ENCODE data around the gene RAB17. TPM values are rescaled to one million over a fixed set of nuclear protein-coding genes. Genes with fewer than 3 reads are reported as not detected.
A peak's percentile ranks its signal among the peaks of the same experiment; 100 is the strongest.

RAB17 gene
- total RNA-seq, 1 donor from 2014 or later: 0.41 TPM

GRCh38 chr2:237567276-237568029 lies 23.1 kb downstream of the RAB17 start:
- no peak for DNase-seq (ENCODE audit: low spot score in 2 of 2)
- no peak for FAIRE-seq

- DNase-seq (ENCODE audit: low spot score in 2 of 2): no peak
Observed at GRCh38 chr2:237566401-237567235, 23.9 kb downstream of the RAB17 start, which contains the start of gene PRLH. PRLH (plus strand) TSS chr2:237566574; CDS start chr2:237566574, 0 bp downstream.

GRCh38 chr2:237565974-237566373 lies 24.6 kb downstream of the RAB17 start:
- DNase-seq (ENCODE audit: low spot score in 2 of 2) (no peak), FAIRE-seq (peak; percentile 21)

More at GRCh38 chr2:237566401-237567235, 23.9 kb downstream of the RAB17 start, which contains the start of gene PRLH:
- no peak for FAIRE-seq

- no peak for FAIRE-seq
- no peak for DNase-seq (ENCODE audit: low spot score in 2 of 2)
Observed at GRCh38 chr2:237564526-237565131, 25.9 kb downstream of the RAB17 start.

- FAIRE-seq (no peak), DNase-seq (ENCODE audit: low spot score in 2 of 2) (no peak)
Observed at GRCh38 chr2:237563816-237564215, 26.7 kb downstream of the RAB17 start.

- DNase-seq (ENCODE audit: low spot score in 2 of 2): no peak
Observed at GRCh38 chr2:237561221-237561620, 29.3 kb downstream of the RAB17 start.

GRCh38 chr2:237558961-237559641 lies 31.4 kb downstream of the RAB17 start:
- FAIRE-seq: no peak
- DNase-seq (ENCODE audit: low spot score in 2 of 2): no peak

More at GRCh38 chr2:237561221-237561620, 29.3 kb downstream of the RAB17 start:
- FAIRE-seq: no peak

- FAIRE-seq (no peak), DNase-seq (ENCODE audit: low spot score in 2 of 2) (no peak)
Observed at GRCh38 chr2:237557633-237558015, 32.9 kb downstream of the RAB17 start.

GRCh38 chr2:237556773-237557632 lies 33.5 kb downstream of the RAB17 start:
- DNase-seq (ENCODE audit: low spot score in 2 of 2): no peak
- FAIRE-seq: no peak

- no peak for FAIRE-seq
- DNase-seq (ENCODE audit: low spot score in 2 of 2): no peak
Observed at GRCh38 chr2:237555560-237555959, 35.0 kb downstream of the RAB17 start.

GRCh38 chr2:237553948-237554347 lies 36.6 kb downstream of the RAB17 start:
- DNase-seq (ENCODE audit: low spot score in 2 of 2) (no peak), FAIRE-seq (no peak)

GRCh38 chr2:237552908-237553307 lies 37.6 kb downstream of the RAB17 start:
- FAIRE-seq (no peak), DNase-seq (ENCODE audit: low spot score in 2 of 2) (no peak)

GRCh38 chr2:237551071-237551574 lies 39.4 kb downstream of the RAB17 start:
- no peak for DNase-seq (ENCODE audit: low spot score in 2 of 2)
- FAIRE-seq: no peak

- DNase-seq (ENCODE audit: low spot score in 2 of 2): no peak
- FAIRE-seq: no peak
Observed at GRCh38 chr2:237549643-237550415, 40.7 kb downstream of the RAB17 start.

- no peak for FAIRE-seq
- no peak for DNase-seq (ENCODE audit: low spot score in 2 of 2)
Observed at GRCh38 chr2:237549216-237549615, 41.3 kb downstream of the RAB17 start.

GRCh38 chr2:237547841-237548416 lies 42.6 kb downstream of the RAB17 start:
- no peak for FAIRE-seq
- DNase-seq (ENCODE audit: low spot score in 2 of 2): no peak

GRCh38 chr2:237546876-237547395 lies 43.6 kb downstream of the RAB17 start:
- DNase-seq (ENCODE audit: low spot score in 2 of 2) (no peak), FAIRE-seq (no peak)
